ENCODE data around the gene ZKSCAN8. TPM values are rescaled to one million over a fixed set of nuclear protein-coding genes. Genes with fewer than 3 reads are reported as not detected.

The ZKSCAN8 gene
- 20.2 and 22.2 TPM in 2 replicates for total RNA-seq

GRCh38 chr6:28141500-28142329 is at the start of gene ZKSCAN8:
Gene ZKSCAN8, plus strand, starts transcription at chr6:28141883. Its CDS starts 6,525 bp downstream, at chr6:28148408.

GRCh38 chr6:28124350-28124970 is 17.2 kb upstream of the ZKSCAN8 start, which contains the start of gene ZSCAN16:
Gene ZSCAN16, plus strand, starts transcription at chr6:28124609. Its CDS starts 835 bp downstream, at chr6:28125444.

Other genes starting within 250 kb of the ZKSCAN8 start
- gene OR2B2, start 229.5 kb upstream of the ZKSCAN8 start, total RNA-seq = not detected in 2 replicates
- not detected in 2 replicates for gene OR2B6, start 184.6 kb upstream of the ZKSCAN8 start, total RNA-seq
- gene ZNF165, start 61.3 kb upstream of the ZKSCAN8 start, total RNA-seq = 0.18 and 0.30 TPM in 2 replicates
- gene ZSCAN16, start 17.3 kb upstream of the ZKSCAN8 start, total RNA-seq = 1.4 and 2.4 TPM in 2 replicates
- gene ZSCAN9, start 83.4 kb downstream of the ZKSCAN8 start, total RNA-seq = 12.2 and 14.3 TPM in 2 replicates
- 3.8 and 6.2 TPM in 2 replicates for gene ZKSCAN4, start 110.4 kb downstream of the ZKSCAN8 start, total RNA-seq
- 0.89 and 1.9 TPM in 2 replicates for gene NKAPL, start 117.4 kb downstream of the ZKSCAN8 start, total RNA-seq
- 16.3 and 18.5 TPM in 2 replicates for gene ZSCAN26, start 125.3 kb downstream of the ZKSCAN8 start, total RNA-seq
- gene PGBD1, start 139.7 kb downstream of the ZKSCAN8 start, total RNA-seq = 5.6 and 6.5 TPM in 2 replicates
- 1.8 and 2.0 TPM in 2 replicates for gene ZSCAN31, start 194.3 kb downstream of the ZKSCAN8 start, total RNA-seq
- 6.2 and 6.7 TPM in 2 replicates for gene ZKSCAN3, start 208.1 kb downstream of the ZKSCAN8 start, total RNA-seq